NK-92 (cell line): Measurements from ENCODE around the gene ARPC4.

Experiments
- DNase-seq: peaks from one replicate; lab custom pipeline; 2025; ENCODE audit not compliant: unreplicated experiment; lab: John Stamatoyannopoulos, UW

The ARPC4 gene

DNA sequence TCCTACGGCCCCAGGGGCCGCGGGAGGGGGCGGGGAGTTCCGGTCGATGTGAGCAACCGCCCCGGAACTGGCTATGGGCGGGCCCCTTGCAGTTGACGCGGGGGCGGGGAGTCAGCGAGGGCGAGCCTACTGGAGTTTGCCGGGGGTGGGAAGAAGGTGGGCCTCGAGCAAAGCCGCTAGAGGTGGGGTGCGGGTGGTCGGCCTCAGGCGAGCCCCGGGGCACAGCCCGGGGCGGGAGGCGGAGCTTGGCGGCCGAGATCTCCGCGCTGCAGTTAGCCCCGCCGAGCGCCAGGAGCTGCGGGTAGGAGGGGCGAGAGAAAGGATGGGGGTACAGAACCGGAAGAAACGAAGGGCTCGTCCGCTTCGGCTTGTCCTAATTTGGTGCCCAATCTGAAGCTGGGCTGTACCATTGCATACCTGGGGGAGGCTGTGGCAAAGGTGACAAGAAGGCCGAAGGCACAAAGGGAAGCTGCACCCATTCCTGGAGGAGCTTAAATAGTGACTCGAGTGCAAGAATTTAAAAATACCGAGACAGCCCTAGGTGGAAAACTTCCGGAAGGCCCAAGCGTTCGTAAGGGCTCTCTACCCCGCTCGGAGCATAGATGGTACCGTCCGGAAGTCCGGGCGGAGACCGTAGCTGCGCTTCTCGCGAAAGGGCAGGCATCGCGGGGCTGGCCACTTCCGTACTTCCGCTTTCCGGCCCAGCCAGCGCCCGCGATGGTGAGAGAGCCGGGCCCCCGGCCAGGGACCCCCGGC lies at the start of gene ARPC4, which contains the start of gene TADA3:
Gene ARPC4, plus strand, starts transcription at position 678 of the 756 bp plus-strand sequence. Its CDS starts 40 bp downstream, at position 718.
Gene TADA3, minus strand, starts transcription at position 69 of the 756 bp plus-strand sequence. CDS start 1,007 bp downstream, outside the sequence.
- DNase-seq, result peak; percentile 51

DNA sequence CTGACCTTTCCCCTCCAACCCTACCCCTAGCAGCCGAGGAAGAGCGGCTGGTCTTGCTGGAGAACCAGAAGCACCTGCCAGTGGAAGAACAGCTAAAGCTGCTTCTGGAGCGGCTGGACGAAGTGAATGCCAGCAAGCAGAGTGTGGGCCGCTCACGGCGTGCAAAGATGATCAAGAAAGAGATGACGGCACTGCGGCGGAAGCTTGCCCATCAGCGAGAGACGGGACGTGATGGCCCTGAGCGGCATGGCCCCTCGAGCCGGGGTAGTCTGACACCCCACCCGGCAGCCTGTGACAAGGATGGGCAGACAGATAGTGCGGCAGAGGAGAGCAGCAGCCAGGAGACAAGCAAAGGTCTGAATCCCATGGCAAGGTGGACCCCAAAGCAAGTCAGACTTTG lies 49.3 kb upstream of the ARPC4 start:
- DNase-seq, result no peak

DNA sequence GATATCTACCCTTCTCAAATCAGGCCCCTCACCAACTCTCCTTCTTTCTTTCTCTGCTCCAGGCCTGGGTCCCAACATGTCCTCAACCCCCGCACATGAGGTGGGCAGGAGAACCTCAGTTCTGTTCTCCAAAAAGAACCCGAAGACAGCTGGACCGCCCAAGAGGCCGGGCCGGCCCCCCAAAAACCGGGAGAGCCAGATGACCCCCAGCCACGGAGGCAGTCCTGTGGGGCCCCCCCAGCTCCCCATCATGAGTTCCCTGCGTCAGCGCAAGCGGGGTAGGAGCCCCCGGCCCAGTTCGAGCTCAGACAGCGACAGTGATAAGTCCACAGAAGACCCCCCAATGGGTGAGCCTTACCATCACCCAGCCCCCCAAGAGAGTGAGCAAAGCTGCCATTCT lies 48.7 kb upstream of the ARPC4 start:
- DNase-seq, result no peak

DNA sequence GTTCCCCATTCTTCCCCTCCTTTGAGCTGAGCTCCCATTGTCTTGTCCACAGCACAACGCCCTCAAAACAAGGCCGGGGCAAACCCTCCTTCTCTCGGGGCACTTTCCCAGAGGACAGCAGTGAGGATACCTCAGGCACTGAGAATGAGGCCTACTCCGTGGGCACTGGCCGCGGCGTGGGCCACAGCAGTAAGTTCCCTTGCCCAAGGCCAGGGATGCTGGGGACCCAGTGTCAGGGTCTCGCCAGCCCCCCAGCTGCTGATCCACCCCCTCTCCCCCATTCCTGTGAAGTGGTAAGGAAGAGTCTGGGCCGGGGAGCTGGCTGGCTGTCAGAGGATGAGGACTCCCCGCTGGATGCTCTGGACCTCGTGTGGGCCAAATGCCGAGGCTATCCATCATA lies 47.4 kb upstream of the ARPC4 start:
- DNase-seq, result no peak

DNA sequence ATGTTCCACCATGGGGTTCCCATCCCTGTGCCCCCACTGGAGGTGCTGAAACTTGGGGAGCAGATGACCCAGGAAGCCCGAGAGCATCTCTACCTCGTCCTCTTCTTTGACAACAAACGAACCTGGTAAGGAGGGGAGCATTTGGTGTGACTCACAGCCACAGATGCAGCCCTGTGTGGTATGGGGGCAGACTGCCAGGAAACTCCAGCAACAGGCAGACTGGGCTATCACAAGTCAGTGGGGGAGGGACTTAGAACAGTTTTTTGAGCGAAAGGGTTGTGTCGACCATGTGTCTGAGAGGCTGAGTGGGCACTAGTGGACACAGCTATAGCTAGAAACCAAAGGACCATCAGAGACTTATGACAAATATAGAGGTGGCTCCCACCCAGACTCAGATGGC lies 46.6 kb upstream of the ARPC4 start:
- no peak for DNase-seq

DNA sequence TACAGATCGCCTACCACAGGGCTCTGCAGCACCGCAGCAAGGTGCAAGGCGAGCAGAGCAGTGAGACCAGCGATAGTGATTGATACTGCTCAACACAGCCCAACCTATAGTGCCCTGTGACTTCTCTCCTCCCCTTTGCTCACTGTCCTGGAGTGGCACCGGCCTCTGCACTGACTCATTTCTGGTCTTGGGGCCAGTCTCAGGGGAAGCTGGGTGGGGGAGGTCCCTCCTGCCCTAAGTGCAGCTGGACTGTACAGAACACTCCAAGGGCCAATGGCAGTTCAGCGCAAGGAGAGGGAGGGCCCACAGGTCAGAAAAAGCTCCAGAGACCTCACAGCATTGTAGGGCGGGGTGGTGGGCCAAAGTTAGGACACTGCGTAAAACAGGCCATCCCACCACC lies 45.6 kb upstream of the ARPC4 start:
- DNase-seq, result no peak

DNA sequence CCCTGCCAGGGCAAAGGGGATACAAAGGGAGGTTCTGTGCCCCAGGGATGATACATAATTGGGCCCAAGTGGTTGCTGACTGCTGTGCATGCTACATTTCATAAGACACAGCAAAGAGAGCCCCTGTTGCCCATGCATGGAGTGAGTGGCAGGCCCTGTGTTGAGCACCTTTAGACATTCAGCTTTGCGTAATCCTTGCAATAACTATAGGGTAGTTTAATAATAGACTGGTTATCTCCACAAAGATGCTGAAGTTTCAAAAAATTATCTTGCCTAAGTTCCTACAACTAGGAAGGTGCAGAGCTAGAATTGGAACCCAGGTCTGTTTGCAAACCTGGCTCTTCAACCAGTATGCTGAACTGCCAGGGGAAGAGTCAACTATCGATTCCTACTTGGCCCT lies 44.9 kb upstream of the ARPC4 start:
- DNase-seq, result no peak

DNA sequence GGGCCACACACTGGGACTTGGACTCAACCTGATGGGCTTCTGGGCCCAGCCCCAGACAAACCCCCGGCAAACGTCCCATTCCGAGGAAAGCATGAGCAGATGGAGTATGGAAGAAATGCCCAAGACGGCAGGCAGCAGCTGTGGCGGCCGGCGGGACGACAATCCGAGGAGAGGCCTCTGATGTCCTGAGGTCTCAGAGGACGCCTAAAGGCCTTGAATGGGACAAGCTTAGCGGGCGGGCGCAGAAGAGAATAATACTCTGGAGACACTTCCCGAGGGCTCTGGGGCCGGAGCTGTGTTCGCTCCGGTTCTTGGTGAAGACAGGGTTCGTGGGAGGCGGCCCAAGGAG lies 43.6 kb upstream of the ARPC4 start:
- DNase-seq, result no peak

DNA sequence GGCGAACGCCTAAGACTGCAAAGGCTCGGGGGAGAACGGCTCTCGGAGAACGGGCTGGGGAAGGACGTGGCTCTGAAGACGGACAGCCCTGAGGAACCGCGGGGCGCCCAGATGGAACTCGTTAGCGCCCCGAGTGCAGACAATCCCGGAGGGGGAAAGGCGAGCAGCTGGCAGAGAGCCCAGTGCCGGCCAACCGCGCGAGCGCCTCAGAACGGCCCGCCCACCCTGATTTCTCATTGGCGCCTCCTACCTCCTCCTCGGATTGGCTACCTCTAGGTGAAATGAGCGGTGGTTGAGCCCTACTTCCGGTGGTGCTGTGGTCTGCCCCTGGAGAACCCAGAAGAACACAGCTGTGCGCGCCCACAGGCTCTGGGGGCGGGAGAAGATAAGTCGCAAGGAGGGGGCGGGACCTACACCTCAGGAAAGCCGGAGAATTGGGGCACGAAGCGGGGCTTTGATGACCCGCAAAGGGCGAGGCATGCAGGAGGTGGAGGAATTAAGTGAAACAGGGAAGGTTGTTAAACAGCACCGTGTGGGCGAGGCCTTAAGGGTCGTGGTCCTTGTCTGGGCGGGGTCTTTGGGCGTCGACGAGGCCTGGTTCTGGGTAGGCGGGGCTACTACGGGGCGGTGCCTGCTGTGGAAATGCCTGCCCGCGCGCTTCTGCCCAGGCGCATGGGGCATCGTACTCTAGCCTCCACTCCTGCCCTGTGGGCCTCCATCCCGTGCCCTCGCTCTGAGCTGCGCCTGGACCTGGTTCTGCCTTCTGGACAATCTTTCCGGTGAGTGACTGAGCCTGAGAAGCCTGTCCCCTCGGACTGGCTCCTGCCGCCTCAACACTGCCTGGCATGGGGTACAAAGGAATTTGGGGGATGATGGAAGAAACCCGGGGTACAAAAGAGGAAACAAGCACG lies 43.0 kb upstream of the ARPC4 start, which contains the start of gene OGG1:
Gene OGG1, plus strand, starts transcription at position 308 of the 911 bp plus-strand sequence. Its CDS starts 335 bp downstream, at position 643.
- peak; percentile 71 for DNase-seq

DNA sequence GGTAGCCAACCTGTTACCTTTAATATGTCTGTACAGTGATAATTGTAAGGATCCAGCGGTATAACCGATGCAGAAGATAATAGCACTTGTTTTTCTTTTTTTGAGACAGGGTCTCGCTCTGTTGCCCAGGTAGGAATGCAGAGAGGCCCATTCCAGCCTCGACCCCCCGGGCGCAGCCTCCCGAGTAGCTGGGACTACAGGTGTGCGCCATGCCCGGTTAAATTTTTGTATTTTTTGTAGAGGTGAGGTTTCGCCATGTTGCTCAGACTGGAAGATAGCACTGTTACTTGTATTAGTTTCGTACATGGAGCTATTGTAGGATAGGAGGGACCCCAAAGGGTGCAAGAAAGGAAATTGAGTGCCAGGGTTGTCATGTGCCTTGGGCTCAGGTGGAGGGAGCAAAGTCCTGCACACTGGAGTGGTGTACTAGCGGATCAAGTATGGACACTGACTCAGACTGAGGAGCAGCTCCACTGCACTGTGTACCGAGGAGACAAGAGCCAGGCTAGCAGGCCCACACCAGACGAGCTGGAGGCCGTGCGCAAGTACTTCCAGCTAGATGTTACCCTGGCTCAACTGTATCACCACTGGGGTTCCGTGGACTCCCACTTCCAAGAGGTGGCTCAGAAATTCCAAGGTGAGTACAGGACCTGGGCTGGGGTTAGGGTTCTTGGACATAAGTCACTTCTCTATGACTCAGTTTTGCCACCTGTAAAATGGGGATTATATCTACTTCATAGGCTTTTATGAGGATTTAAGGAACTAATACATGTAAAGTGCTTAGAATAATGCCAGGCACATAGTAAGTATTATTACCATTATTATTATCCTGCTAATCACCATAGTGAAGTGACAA lies 42.1 kb upstream of the ARPC4 start:
- no peak for DNase-seq

DNA sequence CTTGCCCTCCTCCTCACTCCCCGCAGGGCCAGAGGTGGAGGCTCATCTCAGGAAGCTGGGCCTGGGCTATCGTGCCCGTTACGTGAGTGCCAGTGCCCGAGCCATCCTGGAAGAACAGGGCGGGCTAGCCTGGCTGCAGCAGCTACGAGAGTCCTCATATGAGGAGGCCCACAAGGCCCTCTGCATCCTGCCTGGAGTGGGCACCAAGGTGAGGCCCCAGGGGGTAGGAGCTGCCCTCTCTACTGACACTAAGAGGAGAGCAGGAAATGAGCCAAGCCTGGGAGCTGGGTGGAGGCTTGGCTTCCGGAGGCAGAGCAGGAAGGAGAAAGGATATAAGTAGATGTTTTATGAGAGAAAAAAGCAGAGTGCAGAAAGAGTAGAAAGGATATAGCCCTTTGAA lies 38.2 kb upstream of the ARPC4 start:
- no peak for DNase-seq

DNA sequence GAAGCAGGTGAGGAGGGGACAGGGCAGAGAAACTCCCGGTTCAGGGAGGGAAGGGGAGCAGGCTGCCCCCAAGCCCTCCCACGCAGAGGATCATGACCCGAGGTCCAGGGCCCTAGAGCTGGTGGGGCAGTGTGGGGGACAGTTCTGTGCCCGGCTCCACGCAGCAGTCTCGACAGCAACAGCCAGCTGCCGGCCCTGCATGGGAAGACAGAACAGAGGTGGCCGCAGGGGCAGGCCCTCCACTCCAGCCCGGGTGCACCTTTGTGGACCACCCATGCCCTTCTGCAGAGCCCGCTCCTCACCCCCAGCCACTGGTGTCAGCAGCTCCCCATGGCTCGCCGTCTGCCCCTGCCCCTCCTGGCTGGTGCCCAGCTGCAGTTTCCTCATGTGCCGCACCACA lies 35.5 kb upstream of the ARPC4 start:
- DNase-seq, result no peak

DNA sequence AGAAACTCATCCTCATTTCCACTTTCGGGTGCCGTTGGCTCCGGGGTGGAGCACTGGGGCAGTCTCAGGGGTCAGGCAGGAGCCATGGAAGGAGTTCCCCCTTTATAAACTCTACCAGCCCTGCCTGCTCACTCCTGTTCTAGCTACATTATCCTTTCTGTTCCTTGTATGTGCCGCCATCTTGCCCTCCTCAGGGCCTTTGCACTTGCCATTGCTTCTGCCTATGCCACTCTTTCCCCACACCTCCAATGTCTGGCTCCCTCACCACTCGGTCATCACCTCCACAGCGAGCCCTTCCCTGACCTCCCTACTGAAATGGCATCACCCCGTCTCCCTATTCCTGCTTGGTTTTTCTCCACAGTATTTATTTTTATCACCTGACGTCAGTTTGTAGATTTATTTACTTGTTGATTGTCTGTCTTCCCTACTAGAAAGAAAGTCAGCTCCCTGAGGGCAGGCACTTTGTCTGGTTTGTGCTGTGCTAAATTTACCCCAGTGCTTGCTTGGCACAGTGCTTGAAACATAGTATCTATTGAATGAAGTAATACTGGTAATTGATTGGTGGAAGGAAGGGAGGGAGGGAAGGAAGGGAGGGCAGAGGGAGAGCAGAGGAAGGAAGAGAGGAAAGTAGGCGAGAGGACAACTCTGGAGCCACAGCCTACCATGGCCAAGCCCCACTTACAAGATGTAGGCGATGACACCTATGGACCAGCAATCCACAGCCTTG lies 31.9 kb upstream of the ARPC4 start:
- no peak for DNase-seq

DNA sequence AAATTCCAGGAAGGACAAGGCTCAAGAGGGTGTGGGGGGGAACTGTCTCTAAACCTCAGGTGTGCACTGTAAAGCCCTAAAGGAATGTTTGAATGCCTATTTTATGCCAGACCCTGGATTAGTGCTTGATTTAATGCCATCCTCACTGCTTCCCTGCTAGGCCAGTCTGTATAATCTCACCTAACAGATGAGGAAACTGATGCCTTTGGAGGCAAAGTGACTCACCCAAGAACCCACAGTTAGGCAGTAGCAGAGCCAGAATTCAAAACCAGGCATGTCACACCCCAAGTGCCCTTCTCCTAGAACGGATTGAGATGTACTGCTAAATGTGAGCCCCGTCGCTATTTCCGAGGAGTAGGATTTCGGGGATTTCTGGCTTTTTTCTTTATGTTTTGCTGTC lies 31.0 kb upstream of the ARPC4 start:
- DNase-seq, result no peak

DNA sequence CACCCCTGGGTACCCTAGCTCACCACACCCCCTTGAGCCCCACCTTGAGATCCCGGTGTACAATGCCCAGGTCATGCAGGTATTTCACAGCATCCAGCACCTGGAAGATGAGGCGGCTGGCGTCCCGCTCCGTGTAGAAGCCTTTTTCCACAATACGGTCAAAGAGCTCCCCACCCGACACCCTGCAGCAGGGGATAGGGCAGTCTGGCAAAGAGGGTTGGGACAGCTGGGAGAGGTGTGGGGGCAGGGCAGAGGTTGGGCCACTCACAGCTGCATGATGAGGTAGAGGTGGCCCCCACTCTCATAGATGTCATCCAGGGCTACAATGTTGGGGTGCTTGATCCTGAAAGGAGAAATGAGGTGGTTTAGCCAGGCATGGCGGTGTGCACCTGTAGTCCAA lies 30.0 kb upstream of the ARPC4 start:
- DNase-seq, result no peak

DNA sequence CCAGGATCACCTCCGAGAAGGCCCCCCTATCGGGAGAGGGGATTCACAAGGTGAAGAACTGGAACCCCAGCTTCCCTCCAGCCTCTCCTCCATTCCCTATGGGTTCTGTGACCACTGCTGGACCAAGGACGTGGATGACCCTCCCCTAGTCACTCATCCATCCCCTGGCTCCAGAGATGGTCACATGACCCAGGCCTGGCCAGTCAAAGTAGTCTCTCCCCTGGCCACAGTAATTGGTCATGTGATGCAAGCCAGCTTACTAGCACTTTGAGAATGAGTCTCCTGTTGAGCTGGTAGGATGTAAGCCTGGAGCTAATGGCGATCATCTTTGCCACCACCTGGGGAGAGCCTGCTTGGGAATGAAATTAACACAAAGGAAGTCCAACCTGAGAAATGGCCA lies 27.0 kb upstream of the ARPC4 start:
- DNase-seq, result no peak

DNA sequence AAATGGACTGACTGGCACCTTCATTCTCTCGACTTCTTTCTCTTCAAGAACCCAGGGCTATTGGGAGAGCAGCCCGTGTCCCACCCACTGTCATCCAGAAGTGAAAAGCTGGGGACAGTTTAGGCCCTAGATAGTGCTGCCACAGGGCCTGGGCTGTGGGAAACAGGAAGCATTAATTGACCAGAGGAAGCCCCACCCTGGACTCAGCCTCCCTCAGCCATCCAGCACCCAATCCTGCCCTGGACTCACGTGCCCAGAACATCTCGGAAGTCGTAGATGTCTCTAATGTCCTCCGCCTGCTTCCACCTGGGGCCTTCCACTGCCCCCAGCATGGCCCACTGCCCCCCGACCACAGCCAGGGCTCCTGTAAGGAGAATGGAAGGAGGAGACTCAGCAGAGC lies 25.5 kb upstream of the ARPC4 start:
- DNase-seq, result no peak

DNA sequence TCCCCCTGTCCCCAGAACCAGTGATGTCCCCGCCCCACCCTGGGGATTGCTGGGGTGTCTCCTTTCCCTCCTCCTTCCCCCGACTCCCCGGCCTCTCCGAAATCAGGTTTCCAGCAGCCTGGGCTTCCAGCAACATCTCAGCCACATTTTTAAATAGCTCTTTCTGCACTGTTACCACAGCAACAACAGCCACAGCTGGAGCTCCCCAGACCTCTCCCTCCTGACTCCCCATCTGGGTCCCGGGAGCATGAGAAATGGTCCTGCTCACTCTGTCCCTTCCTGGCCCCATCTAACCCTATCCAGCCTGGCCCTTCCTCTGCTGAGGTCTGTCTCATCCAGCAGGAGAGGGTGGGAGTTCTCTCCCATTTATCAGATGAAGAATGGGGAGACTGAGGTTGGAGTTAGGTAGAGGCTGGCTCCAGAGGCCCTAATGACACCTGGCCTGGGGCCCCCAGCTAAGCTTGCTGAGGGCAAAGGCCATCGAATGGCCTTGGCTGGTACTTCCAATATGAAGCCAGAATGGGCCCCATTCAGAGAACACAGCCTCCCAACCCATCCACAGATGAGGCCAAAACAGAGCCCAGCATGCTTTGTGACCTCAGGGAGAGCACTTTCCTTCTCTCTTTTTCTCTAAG lies 24.6 kb upstream of the ARPC4 start:
- DNase-seq, result no peak

DNA sequence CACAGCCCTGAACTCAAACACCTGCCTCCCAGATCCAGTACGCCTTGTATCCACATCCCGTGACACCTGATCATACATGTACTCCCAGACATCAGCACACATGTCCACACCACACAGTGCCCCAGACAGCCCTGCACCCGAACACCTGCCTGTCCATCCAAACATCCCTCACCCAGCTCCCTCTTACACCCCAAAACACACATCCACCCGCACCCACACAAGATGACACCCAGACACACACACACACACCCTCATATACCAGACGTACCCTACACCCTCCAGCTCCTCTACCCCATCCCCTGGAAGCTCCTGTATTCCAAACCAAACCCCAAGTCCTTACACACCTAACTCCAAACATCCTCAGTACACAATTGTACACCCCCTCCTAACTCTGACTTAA lies 23.9 kb upstream of the ARPC4 start:
- no peak for DNase-seq
